H9 (cell line): ENCODE measurements around the gene ZNF362. TPM values are rescaled to one million over a fixed set of nuclear protein-coding genes. Genes with fewer than 3 reads are reported as not detected.

ENCODE experiments used
- DNase-seq: peaks from one replicate; pipeline ENCODE4 v3.0.0-alpha.2; 2017
- H2AFZ ChIP-seq: one replicate; pipeline ENCODE4 v1.6.1; 2013; ENCODE audit warnings: mild to moderate bottlenecking, low read length, control low read depth, moderate library complexity
- H2AK5ac ChIP-seq: 2 replicates; pipeline ENCODE4 v1.6.1; 2013; ENCODE audit warnings: low read length, control low read depth, mixed read lengths; ENCODE audit not compliant: insufficient read length
- H2BK120ac ChIP-seq: one replicate; pipeline ENCODE4 v1.6.1; 2013; ENCODE audit warnings: low read depth, mild to moderate bottlenecking, low read length, control low read depth, inconsistent platforms; ENCODE audit not compliant: poor library complexity, severe bottlenecking
- H2BK12ac ChIP-seq: 2 replicates; pipeline ENCODE4 v1.6.1; 2013; ENCODE audit warnings: low read length, control low read depth, mixed read lengths, low read depth; ENCODE audit not compliant: insufficient read length
- H2BK15ac ChIP-seq: 2 replicates; pipeline ENCODE4 v1.6.1; 2013; ENCODE audit warnings: low read depth, low read length, control low read depth
- H2BK20ac ChIP-seq: one replicate; pipeline ENCODE4 v1.6.1; 2013; ENCODE audit warnings: low read depth, mild to moderate bottlenecking, low read length, control low read depth, inconsistent platforms; ENCODE audit not compliant: poor library complexity, severe bottlenecking
- H2BK5ac ChIP-seq: 2 replicates; pipeline ENCODE4 v1.6.1; 2013; ENCODE audit warnings: low read length, control low read depth, mixed read lengths; ENCODE audit not compliant: insufficient read length
- H3K14ac ChIP-seq: 2 replicates; pipeline ENCODE4 v1.6.1; 2013; ENCODE audit warnings: low read length, control low read depth; ENCODE audit not compliant: insufficient read depth
- H3K18ac ChIP-seq: 2 replicates; pipeline ENCODE4 v1.6.1; 2013; ENCODE audit warnings: low read depth, mild to moderate bottlenecking, mixed read lengths, low read length, control low read depth; ENCODE audit not compliant: insufficient read length
- H3K23ac ChIP-seq: 2 replicates; pipeline ENCODE4 v1.6.1; 2013; ENCODE audit warnings: low read length, control low read depth, mixed read lengths, low read depth; ENCODE audit not compliant: insufficient read length
- H3K23me2 ChIP-seq: 2 replicates; pipeline ENCODE4 v1.6.1; 2013; ENCODE audit warnings: low read depth, mild to moderate bottlenecking, mixed read lengths, low read length, control low read depth; ENCODE audit not compliant: insufficient read length, poor library complexity, severe bottlenecking
- H3K27ac ChIP-seq: 2 replicates; pipeline ENCODE4 v1.5.1; 2013; ENCODE audit warnings: low read length, control low read depth, mixed read lengths, low read depth; ENCODE audit not compliant: insufficient read length
- H3K27me3 ChIP-seq: 2 replicates; pipeline ENCODE4 v1.6.1; 2013; ENCODE audit warnings: low read length, control low read depth, inconsistent platforms; ENCODE audit not compliant: insufficient read depth
- H3K4ac ChIP-seq: 2 replicates; pipeline ENCODE4 v1.6.1; 2013; ENCODE audit warnings: low read depth, mild to moderate bottlenecking, control low read depth, inconsistent platforms, low read length, moderate library complexity
- H3K4me1 ChIP-seq: 2 replicates; pipeline ENCODE4 v1.6.1; 2013; ENCODE audit warnings: low read length, control low read depth, inconsistent platforms; ENCODE audit not compliant: insufficient read depth
- H3K4me2 ChIP-seq: 2 replicates; pipeline ENCODE4 v1.6.1; 2013; ENCODE audit warnings: low read length, control low read depth, mixed read lengths; ENCODE audit not compliant: insufficient read length, insufficient read depth
- H3K56ac ChIP-seq: 2 replicates; pipeline ENCODE4 v1.6.1; 2013; ENCODE audit warnings: low read depth, mild to moderate bottlenecking, mixed read lengths, low read length, control low read depth; ENCODE audit not compliant: insufficient read length
- H3K79me1 ChIP-seq: 2 replicates; pipeline ENCODE4 v1.6.1; 2013; ENCODE audit warnings: low read depth, mild to moderate bottlenecking, moderate library complexity, low read length, control low read depth, inconsistent platforms; ENCODE audit not compliant: insufficient read depth, poor library complexity, severe bottlenecking
- H3K79me2 ChIP-seq: 2 replicates; pipeline ENCODE4 v1.6.1; 2013; ENCODE audit warnings: low read length, control low read depth, inconsistent platforms; ENCODE audit not compliant: insufficient read depth
- H3K9ac ChIP-seq: 2 replicates; pipeline ENCODE4 v1.6.1; 2013; ENCODE audit warnings: low read length, control low read depth, mixed read lengths; ENCODE audit not compliant: insufficient read length; ENCODE audit errors: extremely low read depth
- H3K9me3 ChIP-seq: one replicate; pipeline ENCODE4 v1.6.1; 2013; ENCODE audit warnings: low read depth, low read length, inconsistent platforms; ENCODE audit not compliant: control insufficient read depth
- H3T11ph ChIP-seq: one replicate; pipeline ENCODE4 v1.6.1; 2013; ENCODE audit warnings: mild to moderate bottlenecking, low read length, control low read depth, inconsistent platforms
- H4K20me1 ChIP-seq: one replicate; pipeline ENCODE4 v1.6.1; 2013; ENCODE audit not compliant: control insufficient read depth, insufficient read length, insufficient read depth
- H4K5ac ChIP-seq: 2 replicates; pipeline ENCODE4 v1.6.1; 2013; ENCODE audit warnings: low read depth, mild to moderate bottlenecking, mixed read lengths, low read length, control low read depth; ENCODE audit not compliant: insufficient read length
- H4K8ac ChIP-seq: replicated peaks from 2 replicates; pipeline ENCODE4 v1.6.1; 2013; ENCODE audit warnings: low read length, control low read depth, mixed read lengths, low read depth; ENCODE audit not compliant: insufficient read length
- H4K91ac ChIP-seq: 2 replicates; pipeline ENCODE4 v1.6.1; 2013; ENCODE audit warnings: low read depth, mild to moderate bottlenecking, moderate library complexity, mixed read lengths, low read length, control low read depth; ENCODE audit not compliant: insufficient read length
- H3K27ac Mint-ChIP-seq, 3 experiments: 2 replicates in 2 of 3; 3 replicates in 1 of 3; pipeline ENCODE4 v1.8.0; 2020 to 2021; ENCODE audit warnings: mixed read lengths in 3 of 3, mild to moderate bottlenecking in 1 of 3, moderate library complexity in 1 of 3
- H3K27me3 Mint-ChIP-seq: 2 replicates; pipeline ENCODE4 v1.8.0; 2021; ENCODE audit warnings: low read depth, mild to moderate bottlenecking, moderate library complexity, mixed read lengths
- H3K36me3 Mint-ChIP-seq, 3 experiments: 2 replicates in 2 of 3; 3 replicates in 1 of 3; pipeline ENCODE4 v1.8.0; 2020 to 2021; ENCODE audit warnings: low read depth in 3 of 3, mixed read lengths in 3 of 3; ENCODE audit not compliant: insufficient read depth in 1 of 3
- H3K4me1 Mint-ChIP-seq, 2 experiments: 2 replicates each; pipeline ENCODE4 v1.8.0; 2020; ENCODE audit warnings: mixed read lengths in 2 of 2
- H3K4me3 Mint-ChIP-seq, 2 experiments: 2 replicates in 1 of 2; 3 replicates in 1 of 2; pipeline ENCODE4 v1.8.0; 2020 to 2021; ENCODE audit warnings: mild to moderate bottlenecking in 2 of 2, mixed read lengths in 2 of 2, moderate library complexity in 1 of 2
- H3K9me3 Mint-ChIP-seq, 2 experiments: 2 replicates in 1 of 2; 3 replicates in 1 of 2; pipeline ENCODE4 v1.8.0; 2020; ENCODE audit warnings: mild to moderate bottlenecking in 2 of 2, mixed read lengths in 2 of 2, moderate library complexity in 1 of 2
- WGBS: extraction: QIAGEN DNeasy Blood & Tissue Kit; methylation state at CpG from one replicate; pipeline ENCODE4 v1.1.7; 2013; ENCODE audit warnings: missing lambda C conversion rate, low lambda C conversion rate, mixed read lengths; ENCODE audit not compliant: insufficient read length; ENCODE audit errors: extremely low coverage; 5-methylcytosine and 5-hydroxymethylcytosine counted together
- total RNA-seq: library from RNA; stranded (reverse); gene quantifications from 2 replicates; pipeline ENCODE4 v1.2.1, GENCODE V29; 2021
- TF ChIP-seq, protein P1 (sequence below): fragments of 200-600 bp; sonication (generic); conservative IDR thresholded peaks from 3 replicates; pipeline ENCODE4 v1.8.0; 2021; ENCODE audit warnings: antibody characterized with exemption, mild to moderate bottlenecking

ZNF362 gene
- total RNA-seq, 1 experiment from 2014 or later: 18.7 TPM

DNA sequence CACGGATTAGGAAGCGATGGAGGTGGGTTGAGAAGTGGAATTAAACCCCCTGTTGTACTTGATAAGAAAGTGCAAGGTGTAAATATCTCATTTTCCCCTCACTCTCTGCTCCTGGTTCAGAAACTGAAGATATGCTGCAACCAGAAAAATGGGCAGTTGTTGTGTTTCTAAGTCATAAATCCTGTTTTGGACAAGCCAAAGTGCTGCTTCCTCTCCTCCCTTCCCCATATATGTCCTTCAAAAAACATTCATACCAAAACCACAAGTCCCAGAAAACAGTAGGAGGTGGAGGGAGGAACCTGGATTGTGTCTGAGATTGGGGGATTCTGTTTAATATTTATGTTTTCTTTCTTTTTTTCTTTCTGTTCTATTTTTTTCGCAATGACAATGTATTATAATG, 13.6 kb upstream of the ZNF362 start:
- peaks cover 12% of the 10 kb centered on the region for H3K27me3 Mint-ChIP-seq
- WGBS: no CpG with 5 or more reads among the region's 3 CpGs
- Histone ChIP-seq H2AK5ac (no peak overlapping the region), H3K23me2 (no peaks in the 10 kb centered on the region), H4K20me1 (no peaks in the 10 kb centered on the region), H2BK5ac (no peak overlapping the region), H3K79me2 (no peaks in the 10 kb centered on the region), H3K14ac (no peak overlapping the region), H4K91ac (no peak overlapping the region), H3K79me1 (no peaks in the 10 kb centered on the region), H3K23ac (no peak overlapping the region), H3K4me2 (no peak overlapping the region), H3K9ac (no peak overlapping the region), H4K8ac (no peak overlapping the region), H3K4me1 (no peaks in the 10 kb centered on the region), H3K9me3 (no peaks in the 10 kb centered on the region), H3K4ac (no peak overlapping the region), H2BK12ac (no peak overlapping the region), H4K5ac (no peak overlapping the region), H2BK15ac (no peak overlapping the region), H2BK20ac (no peak overlapping the region), H2AFZ (no peak overlapping the region), H3K18ac (no peak overlapping the region), H3T11ph (no peak overlapping the region), H2BK120ac (no peak overlapping the region), H3K27ac (no peak overlapping the region), H3K56ac (no peak overlapping the region), H3K27me3 (no peaks in the 10 kb centered on the region)
- H3K4me1 Mint-ChIP-seq: peaks cover 5 to 17% of the 10 kb centered on the region in 2 experiments
- peaks cover 0 to 3% (median 2%) of the 10 kb centered on the region in 3 experiments; a peak in 1 of 7 replicates for H3K36me3 Mint-ChIP-seq
- TF ChIP-seq, protein P1, sequence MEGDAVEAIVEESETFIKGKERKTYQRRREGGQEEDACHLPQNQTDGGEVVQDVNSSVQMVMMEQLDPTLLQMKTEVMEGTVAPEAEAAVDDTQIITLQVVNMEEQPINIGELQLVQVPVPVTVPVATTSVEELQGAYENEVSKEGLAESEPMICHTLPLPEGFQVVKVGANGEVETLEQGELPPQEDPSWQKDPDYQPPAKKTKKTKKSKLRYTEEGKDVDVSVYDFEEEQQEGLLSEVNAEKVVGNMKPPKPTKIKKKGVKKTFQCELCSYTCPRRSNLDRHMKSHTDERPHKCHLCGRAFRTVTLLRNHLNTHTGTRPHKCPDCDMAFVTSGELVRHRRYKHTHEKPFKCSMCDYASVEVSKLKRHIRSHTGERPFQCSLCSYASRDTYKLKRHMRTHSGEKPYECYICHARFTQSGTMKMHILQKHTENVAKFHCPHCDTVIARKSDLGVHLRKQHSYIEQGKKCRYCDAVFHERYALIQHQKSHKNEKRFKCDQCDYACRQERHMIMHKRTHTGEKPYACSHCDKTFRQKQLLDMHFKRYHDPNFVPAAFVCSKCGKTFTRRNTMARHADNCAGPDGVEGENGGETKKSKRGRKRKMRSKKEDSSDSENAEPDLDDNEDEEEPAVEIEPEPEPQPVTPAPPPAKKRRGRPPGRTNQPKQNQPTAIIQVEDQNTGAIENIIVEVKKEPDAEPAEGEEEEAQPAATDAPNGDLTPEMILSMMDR: no peak
- no peak for DNase-seq
- no peak overlapping the region for H3K27ac Mint-ChIP-seq
- peaks cover 0 to 2% of the 10 kb centered on the region in 2 experiments; a peak in 2 of 5 replicates for H3K9me3 Mint-ChIP-seq
- no peak overlapping the region for H3K4me3 Mint-ChIP-seq
